ENCODE results near the gene OBSCN.

The OBSCN gene

DNA sequence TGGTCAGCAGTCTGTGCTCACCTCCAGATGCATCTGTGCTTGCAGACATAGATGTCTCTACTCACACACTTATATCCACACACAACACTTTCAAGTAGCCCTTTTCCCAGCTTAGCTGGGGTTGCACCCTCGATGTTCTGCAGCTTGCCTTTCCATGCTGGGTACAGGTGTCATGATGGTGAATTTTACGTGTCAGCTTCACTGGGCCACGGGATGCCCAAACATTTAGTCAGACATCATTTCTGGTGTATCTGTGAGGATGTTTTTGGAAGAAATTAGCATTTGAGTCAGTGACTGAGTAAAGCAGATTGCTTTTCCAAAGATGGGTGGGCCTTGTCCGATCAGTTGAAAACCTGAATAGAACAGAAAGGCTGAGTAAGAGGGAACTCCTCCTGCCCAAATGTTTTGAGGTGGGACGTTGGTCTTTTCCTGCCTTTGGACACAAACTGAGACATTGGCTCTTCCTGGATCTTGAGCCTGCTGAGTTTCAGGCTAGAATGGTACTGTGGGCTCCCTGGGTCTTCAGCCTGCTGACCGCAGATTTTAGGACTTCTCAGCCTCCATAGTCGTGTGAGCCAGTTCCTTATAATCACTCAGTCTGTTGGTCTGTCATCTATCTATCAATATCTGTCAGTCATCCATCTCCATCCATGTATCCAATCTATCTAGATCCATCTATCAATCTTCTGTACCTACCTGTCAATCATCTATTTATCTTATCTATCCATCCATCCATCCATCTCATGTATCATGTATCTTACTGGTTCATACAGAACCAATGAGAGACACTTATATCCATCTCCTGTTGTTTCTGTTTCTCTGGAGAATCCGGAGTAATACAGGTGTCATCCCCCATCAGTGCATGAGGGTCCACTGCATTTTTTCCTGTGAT lies 12.7 kb upstream of the OBSCN start:
- POLR2A ChIA-PET: interaction anchor here (0.6 kb wide), 1 partner anchor 153 kb away, joined by 3 read pairs; no protein-coding TSS in a partner anchor
- CTCF ChIA-PET: no interaction called here
- TF ChIP-seq PKNOX1 (IDR thresholded peaks at IDR 0.05) (peak; percentile 95), ZNF384 (IDR thresholded peaks at IDR 0.05) (no peak)
- DNase-seq (ENCODE audit: extremely low spot score): no peak

DNA sequence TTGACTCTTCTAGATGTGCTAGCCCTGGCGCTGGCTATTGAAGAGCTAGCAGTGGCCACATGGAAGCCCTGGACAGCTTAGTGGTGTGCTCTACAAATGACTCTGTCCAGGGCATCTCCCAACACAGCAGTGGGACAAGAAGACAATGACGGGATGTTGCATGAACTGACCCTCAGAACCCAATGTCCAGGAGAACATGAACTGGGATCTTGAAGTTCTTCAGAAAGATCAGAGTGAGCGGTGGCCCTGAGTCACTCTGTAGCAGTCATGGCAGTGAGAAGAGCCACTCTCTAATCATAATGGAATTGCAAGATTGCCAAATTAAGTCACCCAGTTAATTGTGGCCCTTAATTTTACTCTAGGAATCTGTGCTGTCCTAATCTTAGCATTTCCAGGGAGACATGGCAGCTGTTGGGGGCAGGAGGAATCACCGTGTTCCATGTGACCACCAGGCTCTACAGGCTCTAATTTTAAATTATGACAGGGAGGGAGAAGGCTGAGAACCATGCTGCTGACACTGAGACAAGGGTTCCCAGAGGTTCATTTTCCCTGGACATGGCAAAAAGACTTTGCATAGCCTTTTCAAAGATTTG lies 10.2 kb upstream of the OBSCN start:
- CTCF ChIA-PET: no interaction called here
- POLR2A ChIA-PET: no interaction called here
- no peak for DNase-seq (ENCODE audit: extremely low spot score)
- no peak for TF ChIP-seq ZNF384 (IDR thresholded peaks at IDR 0.05)
- no peak for TF ChIP-seq ELF4 (IDR thresholded peaks at IDR 0.05)
- no peak for TF ChIP-seq TARDBP (IDR thresholded peaks at IDR 0.05)
- no peak for TF ChIP-seq CTBP1 (IDR thresholded peaks at IDR 0.05; ENCODE audit: borderline replicate concordance)
- TF ChIP-seq BHLHE40 (IDR thresholded peaks at IDR 0.05; ENCODE audit: borderline replicate concordance): no peak
- no peak for TF ChIP-seq SP1 (IDR thresholded peaks at IDR 0.05)
- TF ChIP-seq FOXK2 (IDR thresholded peaks at IDR 0.05): no peak
- TF ChIP-seq L3MBTL2 (conservative IDR thresholded peaks at IDR 0.05): no peak
- no peak for TF ChIP-seq SUZ12 (IDR thresholded peaks at IDR 0.05)

DNA sequence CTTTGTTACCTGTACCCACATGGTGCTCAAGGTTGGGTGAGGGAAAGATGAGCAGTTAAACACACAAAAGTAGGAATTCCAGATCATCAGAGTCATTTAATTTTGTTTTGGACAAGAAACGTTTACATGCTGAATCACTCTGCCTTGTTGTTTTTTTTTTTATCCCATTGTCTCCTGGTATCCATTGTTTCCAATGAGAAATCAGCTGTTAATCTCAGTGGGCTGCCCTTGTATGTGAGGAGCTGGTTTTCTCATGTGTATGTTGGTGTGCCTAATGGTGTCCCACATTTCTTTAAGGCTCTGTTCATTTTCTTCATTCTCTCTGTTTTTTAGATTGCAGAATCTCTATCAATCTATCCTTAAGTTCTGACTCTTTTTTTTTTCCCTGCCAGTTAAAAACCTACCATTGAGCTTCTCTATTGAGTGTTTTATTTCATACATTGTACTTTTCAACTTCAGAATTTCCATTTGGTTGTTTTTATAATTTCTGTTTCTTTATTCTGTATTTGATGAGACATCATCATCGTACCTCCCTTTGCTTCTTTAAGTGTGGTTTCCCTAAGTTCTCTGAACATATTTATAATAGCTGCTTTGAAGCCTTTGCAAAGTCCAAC lies 8.8 kb upstream of the OBSCN start:
- no peak for TF ChIP-seq ARNT (IDR thresholded peaks at IDR 0.05)
- no peak for TF ChIP-seq NFRKB (IDR thresholded peaks at IDR 0.05)
- TF ChIP-seq CTBP1 (IDR thresholded peaks at IDR 0.05; ENCODE audit: borderline replicate concordance): peak; percentile 55; the same call in 1 of the 2 replicates
- TF ChIP-seq BHLHE40 (IDR thresholded peaks at IDR 0.05; ENCODE audit: borderline replicate concordance): no peak
- TF ChIP-seq TARDBP (IDR thresholded peaks at IDR 0.05): no peak
- TF ChIP-seq ZNF384 (IDR thresholded peaks at IDR 0.05): peak; percentile 95
- ChIA-PET CTCF (interaction anchor here (0.7 kb wide), 1 partner anchor 278 kb away, joined by 4 read pairs; no protein-coding TSS in a partner anchor), POLR2A (no interaction called here)
- DNase-seq (ENCODE audit: extremely low spot score): no peak

DNA sequence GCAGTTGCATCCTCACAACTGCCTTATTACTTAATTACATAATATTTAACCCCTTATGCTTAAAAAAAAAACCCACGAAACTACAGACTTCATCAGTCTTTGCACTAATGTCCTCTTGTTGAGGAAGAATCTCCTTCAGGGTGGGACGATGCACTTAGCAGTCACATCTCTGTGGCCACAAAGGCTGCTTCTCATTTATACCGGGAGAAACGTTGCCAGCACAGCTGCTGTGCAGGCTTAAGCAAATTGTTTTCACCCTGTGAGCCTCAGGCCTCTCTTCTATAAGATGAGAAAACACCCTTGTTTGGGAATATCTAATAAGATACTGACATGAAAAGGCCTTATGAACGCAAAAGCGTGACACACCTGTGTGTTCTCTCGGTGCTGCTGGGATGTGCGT lies 2.9 kb upstream of the OBSCN start:
- TF ChIP-seq L3MBTL2 (conservative IDR thresholded peaks at IDR 0.05) (no peak), TARDBP (IDR thresholded peaks at IDR 0.05) (no peak), FOXM1 (IDR thresholded peaks at IDR 0.05; ENCODE audit: borderline replicate concordance) (no peak), FOXA1 (IDR thresholded peaks at IDR 0.05) (no peak), PKNOX1 (IDR thresholded peaks at IDR 0.05) (no peak), ELF4 (IDR thresholded peaks at IDR 0.05) (no peak), LEF1 (IDR thresholded peaks at IDR 0.05; ENCODE audit: borderline replicate concordance) (no peak), ARNT (IDR thresholded peaks at IDR 0.05) (no peak), SUZ12 (IDR thresholded peaks at IDR 0.05) (no peak), FOXK2 (IDR thresholded peaks at IDR 0.05) (no peak), SP1 (IDR thresholded peaks at IDR 0.05) (no peak), ZNF384 (IDR thresholded peaks at IDR 0.05) (no peak), BHLHE40 (IDR thresholded peaks at IDR 0.05; ENCODE audit: borderline replicate concordance) (no peak), CTBP1 (IDR thresholded peaks at IDR 0.05; ENCODE audit: borderline replicate concordance) (no peak), HDGF (IDR thresholded peaks at IDR 0.05; ENCODE audit: borderline replicate concordance) (no peak), NFRKB (IDR thresholded peaks at IDR 0.05) (no peak)
- ChIA-PET CTCF (no interaction called here), POLR2A (no interaction called here)
- no peak for DNase-seq (ENCODE audit: extremely low spot score)

DNA sequence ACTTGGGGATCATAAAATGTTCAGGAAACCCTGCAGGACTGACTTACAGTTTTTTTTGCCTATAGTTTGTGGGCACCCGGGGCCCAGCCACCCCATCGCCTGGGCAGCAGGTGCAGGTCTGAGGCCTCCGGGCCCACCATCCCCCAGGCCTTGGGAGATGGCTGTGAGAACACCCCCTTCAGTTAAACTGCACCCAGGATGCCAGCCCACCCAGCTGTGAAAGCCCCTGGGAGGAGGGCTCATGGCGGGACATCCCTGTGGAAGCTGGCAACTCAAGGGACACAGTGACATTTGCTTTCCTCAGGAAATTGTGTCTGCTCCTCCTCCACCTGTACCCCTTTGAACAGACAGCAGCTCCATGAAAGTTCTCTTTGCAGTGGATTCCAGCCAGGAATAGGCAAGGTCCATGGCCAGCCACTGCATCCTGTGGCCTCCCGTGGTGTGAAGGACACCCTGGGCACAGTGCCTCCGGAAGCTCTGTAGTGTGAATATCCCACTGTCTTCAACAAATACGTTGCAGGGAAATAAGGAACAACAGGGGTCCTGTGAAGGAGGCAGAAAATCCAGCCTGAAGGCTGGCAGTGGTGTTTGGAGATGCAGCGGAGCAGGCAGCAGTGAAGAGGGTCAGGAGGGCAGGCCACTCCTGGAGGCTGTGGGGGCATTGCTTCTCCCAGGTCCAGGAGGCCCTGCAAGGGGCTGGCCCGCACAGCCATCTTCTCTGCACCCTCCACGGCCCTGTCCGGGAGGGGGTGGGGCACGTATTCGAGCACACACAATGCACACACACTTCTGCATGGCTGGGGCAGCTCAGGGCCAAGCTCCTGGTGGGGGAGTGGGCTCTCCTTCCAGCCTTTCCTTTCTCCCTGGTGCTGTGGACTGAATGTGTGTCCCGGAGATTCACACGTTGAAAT lies 2.1 kb upstream of the OBSCN start:
- DNase-seq (ENCODE audit: extremely low spot score): no peak
- TF ChIP-seq L3MBTL2 (conservative IDR thresholded peaks at IDR 0.05) (no peak), CTBP1 (IDR thresholded peaks at IDR 0.05; ENCODE audit: borderline replicate concordance) (no peak), SP1 (IDR thresholded peaks at IDR 0.05) (no peak), ARNT (IDR thresholded peaks at IDR 0.05) (no peak), ELF4 (IDR thresholded peaks at IDR 0.05) (no peak), SUZ12 (IDR thresholded peaks at IDR 0.05) (no peak), FOXK2 (IDR thresholded peaks at IDR 0.05) (no peak)
- ChIA-PET CTCF (no interaction called here), POLR2A (no interaction called here)

GRCh38 chr1:228206582-228207351 lies 1.1 kb upstream of the OBSCN start:
- no peak for DNase-seq (ENCODE audit: extremely low spot score)
- POLR2A ChIA-PET: no interaction called here
- CTCF ChIA-PET: interaction anchor here (0.6 kb wide), 1 partner anchor 26 kb away, joined by 3 read pairs; no protein-coding TSS in a partner anchor
- TF ChIP-seq SP1 (IDR thresholded peaks at IDR 0.05): no peak
- TF ChIP-seq FOXA1 (IDR thresholded peaks at IDR 0.05): no peak
- no peak for TF ChIP-seq NFRKB (IDR thresholded peaks at IDR 0.05)
- TF ChIP-seq PKNOX1 (IDR thresholded peaks at IDR 0.05): no peak
- no peak for TF ChIP-seq BHLHE40 (IDR thresholded peaks at IDR 0.05; ENCODE audit: borderline replicate concordance)
- no peak for TF ChIP-seq L3MBTL2 (conservative IDR thresholded peaks at IDR 0.05)
- no peak for TF ChIP-seq FOXM1 (IDR thresholded peaks at IDR 0.05; ENCODE audit: borderline replicate concordance)
- TF ChIP-seq HDGF (IDR thresholded peaks at IDR 0.05; ENCODE audit: borderline replicate concordance): no peak
- no peak for TF ChIP-seq LEF1 (IDR thresholded peaks at IDR 0.05; ENCODE audit: borderline replicate concordance)
- no peak for TF ChIP-seq CTBP1 (IDR thresholded peaks at IDR 0.05; ENCODE audit: borderline replicate concordance)
- TF ChIP-seq ELF4 (IDR thresholded peaks at IDR 0.05): no peak
- no peak for TF ChIP-seq ARNT (IDR thresholded peaks at IDR 0.05)
- TF ChIP-seq ZNF384 (IDR thresholded peaks at IDR 0.05): no peak
- no peak for TF ChIP-seq TARDBP (IDR thresholded peaks at IDR 0.05)
- TF ChIP-seq FOXK2 (IDR thresholded peaks at IDR 0.05): no peak
- TF ChIP-seq SUZ12 (IDR thresholded peaks at IDR 0.05): no peak

Data from HEK293T (cell line).